Activated CD8-positive, alpha-beta T cell treated with anti-CD3 and anti-CD28 coated beads, Interleukin-2, amount 10 ng/mL, durations not matched to agents 7 days and 5 days (primary cell): ENCODE measurements around the gene DCTN2. TPM values are rescaled to one million over a fixed set of nuclear protein-coding genes. Genes with fewer than 3 reads are reported as not detected.
"Not testable (repeated sequence)": the region's sequence is repeated elsewhere in the genome, so short reads cannot be mapped to it uniquely, and the experiment has no call there.

Experiments used
- ATAC-seq: fragments of 150-1000 bp; cut with Tn5 transposase; one replicate; pipeline ENCODE4 v1.10.0; 2021; ENCODE audit warnings: moderate library complexity
- CTCF ChIA-PET: fragments of 350-600 bp; sonication (Branson Sonifier 250); formaldehyde crosslinking; loops from one replicate; lab custom pipeline; 2021; ENCODE audit warnings: antibody characterized with exemption; lab: Charles Lee
- POLR2A ChIA-PET: fragments of 350-600 bp; sonication (Branson Sonifier 250); formaldehyde crosslinking; loops from one replicate; lab custom pipeline; 2021; ENCODE audit warnings: antibody characterized with exemption; lab: Charles Lee
- DNase-seq: peaks from one replicate; pipeline ENCODE4 v3.0.0-alpha.2; 2020
- H3K27ac Mint-ChIP-seq: one replicate; pipeline ENCODE4 v1.8.0; 2021; ENCODE audit warnings: mild to moderate bottlenecking, mixed read lengths
- H3K27me3 Mint-ChIP-seq: one replicate; pipeline ENCODE4 v1.8.0; 2021; ENCODE audit warnings: low read depth, mixed read lengths
- H3K36me3 Mint-ChIP-seq: one replicate; pipeline ENCODE4 v1.8.0; 2021; ENCODE audit warnings: low read depth, mixed read lengths
- H3K4me1 Mint-ChIP-seq: one replicate; pipeline ENCODE4 v1.8.0; 2021; ENCODE audit warnings: low read depth, mixed read lengths
- H3K4me3 Mint-ChIP-seq: one replicate; pipeline ENCODE4 v1.8.0; 2021; ENCODE audit warnings: mild to moderate bottlenecking, mixed read lengths
- H3K9me3 Mint-ChIP-seq: one replicate; pipeline ENCODE4 v1.8.0; 2022; ENCODE audit warnings: mixed read lengths; ENCODE audit not compliant: insufficient read depth
- total RNA-seq, 2 experiments: library from RNA; stranded (reverse); gene quantifications; one replicate each; pipeline ENCODE4 v1.2.3, GENCODE V29; 2021

Gene DCTN2
- total RNA-seq, 2 experiments from 2014 or later: 89.3 to 96.5 TPM

- ATAC-seq (no peak), DNase-seq (no peak)
- H3K4me3 Mint-ChIP-seq: no peak overlapping the region
- ChIA-PET POLR2A (no interaction called here), CTCF (no interaction called here)
- H3K27me3 Mint-ChIP-seq: no peaks in the 10 kb centered on the region
- no peaks in the 10 kb centered on the region for H3K4me1 Mint-ChIP-seq
- H3K36me3 Mint-ChIP-seq: no peaks in the 10 kb centered on the region
- no peaks in the 10 kb centered on the region for H3K9me3 Mint-ChIP-seq
- no peak overlapping the region for H3K27ac Mint-ChIP-seq
Observed at GRCh38 chr12:57576613-57577160, 29.7 kb upstream of the DCTN2 start.

- Mint-ChIP-seq H3K4me1 (no peaks in the 10 kb centered on the region), H3K9me3 (no peaks in the 10 kb centered on the region), H3K27ac (no peak overlapping the region), H3K4me3 (no peak overlapping the region), H3K27me3 (no peaks in the 10 kb centered on the region), H3K36me3 (no peaks in the 10 kb centered on the region)
- DNase-seq (no peak), ATAC-seq (no peak)
- ChIA-PET CTCF (interaction anchor here (0.8 to 5.8 kb wide), 4 partner anchors 8 to 117 kb away, joined by 3 to 36 read pairs (median 6); no protein-coding TSS in a partner anchor), POLR2A (interaction anchor here (0.6 kb wide), 1 partner anchor 1648 kb away, joined by 3 read pairs; the partner anchor contains the start of gene PYM1)
Observed at GRCh38 chr12:57575771-57576612, 29.0 kb upstream of the DCTN2 start.

- ATAC-seq: no peak
- H3K4me1 Mint-ChIP-seq: no peaks in the 10 kb centered on the region
- H3K36me3 Mint-ChIP-seq: no peaks in the 10 kb centered on the region
- no peaks in the 10 kb centered on the region for H3K27me3 Mint-ChIP-seq
- ChIA-PET POLR2A (no interaction called here), CTCF (interaction anchor here (0.8 to 5.8 kb wide), 4 partner anchors 9 to 116 kb away, joined by 4 to 36 read pairs (median 6); no protein-coding TSS in a partner anchor)
- DNase-seq: no peak
- H3K9me3 Mint-ChIP-seq: no peaks in the 10 kb centered on the region
- H3K4me3 Mint-ChIP-seq: no peak overlapping the region
- H3K27ac Mint-ChIP-seq: no peak overlapping the region
Observed at GRCh38 chr12:57574795-57575194, 27.8 kb upstream of the DCTN2 start.

- Mint-ChIP-seq H3K4me1 (no peaks in the 10 kb centered on the region), H3K4me3 (no peak overlapping the region), H3K27me3 (no peaks in the 10 kb centered on the region), H3K36me3 (no peaks in the 10 kb centered on the region), H3K27ac (no peak overlapping the region), H3K9me3 (no peaks in the 10 kb centered on the region)
- DNase-seq (no peak), ATAC-seq (no peak)
- ChIA-PET CTCF (interaction anchor here (1.0 to 5.8 kb wide), 3 partner anchors 9 to 50 kb away, joined by 3 to 36 read pairs (median 5); no protein-coding TSS in a partner anchor), POLR2A (no interaction called here)
Observed at GRCh38 chr12:57571926-57572762, 25.2 kb upstream of the DCTN2 start.

GRCh38 chr12:57570438-57570837 lies 23.4 kb upstream of the DCTN2 start:
- POLR2A ChIA-PET, H3K4me3 Mint-ChIP-seq, DNase-seq, H3K36me3 Mint-ChIP-seq, H3K9me3 Mint-ChIP-seq, H3K27ac Mint-ChIP-seq, H3K27me3 Mint-ChIP-seq, H3K4me1 Mint-ChIP-seq, ATAC-seq: not testable (repeated sequence)
- CTCF ChIA-PET: interaction anchor here (5.8 kb wide), 1 partner anchor 14 kb away, joined by 36 read pairs; no protein-coding TSS in a partner anchor

- CTCF ChIA-PET: interaction anchor here (1.0 kb wide), 1 partner anchor 14 kb away, joined by 4 read pairs; no protein-coding TSS in a partner anchor
- no peaks in the 10 kb centered on the region for H3K9me3 Mint-ChIP-seq
- no peak overlapping the region for H3K27ac Mint-ChIP-seq
- no peak for DNase-seq
- no peak for ATAC-seq
- H3K27me3 Mint-ChIP-seq: peaks cover 1% of the 10 kb centered on the region
- POLR2A ChIA-PET: no interaction called here
- no peaks in the 10 kb centered on the region for H3K36me3 Mint-ChIP-seq
- H3K4me1 Mint-ChIP-seq: no peaks in the 10 kb centered on the region
- no peak overlapping the region for H3K4me3 Mint-ChIP-seq
Observed at GRCh38 chr12:57569858-57570257, 22.9 kb upstream of the DCTN2 start.

- H3K27me3 Mint-ChIP-seq: peaks cover 4% of the 10 kb centered on the region
- H3K36me3 Mint-ChIP-seq: no peaks in the 10 kb centered on the region
- POLR2A ChIA-PET: no interaction called here
- no peak for DNase-seq
- CTCF ChIA-PET: interaction anchor here (1.0 kb wide), 1 partner anchor 15 kb away, joined by 4 read pairs; no protein-coding TSS in a partner anchor
- H3K9me3 Mint-ChIP-seq: no peaks in the 10 kb centered on the region
- H3K27ac Mint-ChIP-seq: no peak overlapping the region
- no peak for ATAC-seq
- H3K4me3 Mint-ChIP-seq: no peak overlapping the region
- H3K4me1 Mint-ChIP-seq: no peaks in the 10 kb centered on the region
Observed at GRCh38 chr12:57568838-57569237, 21.8 kb upstream of the DCTN2 start.

GRCh38 chr12:57564178-57564740 lies 17.3 kb upstream of the DCTN2 start:
- no peak for DNase-seq
- no peak for ATAC-seq
- no peak overlapping the region for H3K4me3 Mint-ChIP-seq
- H3K27ac Mint-ChIP-seq: no peak overlapping the region
- peaks cover 8% of the 10 kb centered on the region for H3K4me1 Mint-ChIP-seq
- ChIA-PET POLR2A (interaction anchor here (0.9 kb wide), 1 partner anchor 17 kb away, joined by 3 read pairs; the partner anchor contains the start of gene DCTN2), CTCF (no interaction called here)
- peaks cover 12% of the 10 kb centered on the region for H3K27me3 Mint-ChIP-seq
- H3K36me3 Mint-ChIP-seq: no peaks in the 10 kb centered on the region
- no peaks in the 10 kb centered on the region for H3K9me3 Mint-ChIP-seq

- Mint-ChIP-seq H3K9me3 (no peaks in the 10 kb centered on the region), H3K27ac (no peak overlapping the region), H3K4me1 (peaks cover 8% of the 10 kb centered on the region), H3K36me3 (no peaks in the 10 kb centered on the region), H3K27me3 (peaks cover 12% of the 10 kb centered on the region), H3K4me3 (no peak overlapping the region)
- ChIA-PET CTCF (no interaction called here), POLR2A (interaction anchor here (0.9 kb wide), 1 partner anchor 17 kb away, joined by 3 read pairs; the partner anchor contains the start of gene DCTN2)
- ATAC-seq: no peak
- DNase-seq: no peak
Observed at GRCh38 chr12:57563358-57563757, 16.4 kb upstream of the DCTN2 start.

GRCh38 chr12:57561117-57561516 lies 14.1 kb upstream of the DCTN2 start:
- CTCF ChIA-PET: interaction anchor here (0.8 kb wide), 1 partner anchor 22 kb away, joined by 3 read pairs; no protein-coding TSS in a partner anchor
- peaks cover 12% of the 10 kb centered on the region for H3K27me3 Mint-ChIP-seq
- POLR2A ChIA-PET, H3K9me3 Mint-ChIP-seq, ATAC-seq, DNase-seq, H3K4me3 Mint-ChIP-seq, H3K36me3 Mint-ChIP-seq, H3K4me1 Mint-ChIP-seq, H3K27ac Mint-ChIP-seq: not testable (repeated sequence)

GRCh38 chr12:57560516-57560915 lies 13.5 kb upstream of the DCTN2 start:
- Mint-ChIP-seq H3K27me3 (peaks cover 12% of the 10 kb centered on the region), H3K36me3 (no peaks in the 10 kb centered on the region), H3K27ac (no peak overlapping the region), H3K9me3 (no peaks in the 10 kb centered on the region), H3K4me3 (no peak overlapping the region), H3K4me1 (peaks cover 8% of the 10 kb centered on the region)
- DNase-seq: no peak
- ATAC-seq: no peak
- ChIA-PET POLR2A (no interaction called here), CTCF (interaction anchor here (0.8 kb wide), 1 partner anchor 23 kb away, joined by 3 read pairs; no protein-coding TSS in a partner anchor)
